ENCODE measurements around the gene BLTP1. TPM values are rescaled to one million over a fixed set of nuclear protein-coding genes. Genes with fewer than 3 reads are reported as not detected.

Gene BLTP1
- total RNA-seq, 1 experiment from 2014 or later: 25.4 TPM

DNA sequence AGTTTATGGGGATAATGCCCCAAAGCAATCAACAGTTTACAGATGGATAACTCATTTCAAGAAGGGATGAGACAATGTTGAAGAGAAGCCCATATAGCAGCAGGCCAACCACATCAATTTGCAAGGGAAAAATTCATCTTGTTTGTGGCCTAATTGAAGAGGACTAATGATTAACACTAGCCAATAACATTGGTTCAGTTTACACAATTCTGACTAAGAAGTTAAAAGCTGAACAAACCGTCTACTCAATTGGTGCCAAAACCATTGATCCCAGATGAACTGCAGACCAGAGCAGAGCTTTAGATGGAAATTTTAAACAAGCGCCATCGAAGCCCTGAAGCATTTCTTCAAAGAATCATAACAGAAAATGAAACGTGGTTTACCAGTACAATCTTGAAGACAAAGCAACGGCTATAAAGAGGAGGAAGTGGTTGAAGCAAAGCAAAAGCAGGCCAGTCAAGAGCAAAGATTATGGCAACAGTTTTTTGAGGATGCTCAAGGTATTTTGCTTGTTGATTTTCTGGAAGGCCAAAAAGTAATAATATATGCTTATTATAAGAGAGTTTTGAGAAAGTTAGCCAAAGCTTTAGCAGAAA is 20.5 kb upstream of the BLTP1 start:
- no peaks in the 10 kb centered on the region for H3K4me1 ChIP-seq (ENCODE audit: control insufficient read depth in 1 of 2, insufficient read depth in 2 of 2, low read length in 2 of 2)
- no peaks in the 10 kb centered on the region for H3K36me3 ChIP-seq (ENCODE audit: control insufficient read depth in 1 of 2, insufficient read depth in 2 of 2, low read length in 2 of 2)
- H3K27me3 ChIP-seq (ENCODE audit: insufficient read depth, low read length): no peaks in the 10 kb centered on the region
- H3K9me2 ChIP-seq (ENCODE audit: insufficient read depth): no peaks in the 10 kb centered on the region
- intact Hi-C loops (cut with micrococcal nuclease): no loop called here
- H3K4me2 ChIP-seq (ENCODE audit: low read length): no peak overlapping the region
- no peak overlapping the region for H3K9ac ChIP-seq (ENCODE audit: low read length)
- no peak for ATAC-seq
- H3K27ac ChIP-seq (ENCODE audit: low read depth, low read length): no peak overlapping the region
- POLR2A ChIA-PET: no interaction called here
- no TSS peak for BruUV-seq (replicated peaks)
- no peaks in the 10 kb centered on the region for H3K79me2 ChIP-seq (ENCODE audit: insufficient read depth, low read length)
- no peak for DNase-seq (ENCODE audit: low read depth, low spot score)
- no peak overlapping the region for H2AFZ ChIP-seq (ENCODE audit: low read depth, low read length, poor library complexity, severe bottlenecking)
- no peak for TF ChIP-seq TCF7L2 (IDR thresholded peaks at IDR 0.05; ENCODE audit: borderline replicate concordance, extremely low read depth, insufficient read depth, insufficient read length)
- TF ChIP-seq SP1 (IDR thresholded peaks at IDR 0.05; ENCODE audit: low read depth): no peak
- no peak for TF ChIP-seq CBX3 (IDR thresholded peaks at IDR 0.05; ENCODE audit: low read depth)
- TF ChIP-seq FOSL1 (IDR thresholded peaks at IDR 0.05; ENCODE audit: low read depth): no peak
- no peak for TF ChIP-seq POLR2AphosphoS5 (IDR thresholded peaks at IDR 0.05; ENCODE audit: low read depth, low read length)
- no peak for TF ChIP-seq ZNF274 (IDR thresholded peaks at IDR 0.05; ENCODE audit: low read depth, low read length)
- no peak for TF ChIP-seq EZH2phosphoT487 (IDR thresholded peaks at IDR 0.05; ENCODE audit: borderline replicate concordance)
- TF ChIP-seq EGR1 (IDR thresholded peaks at IDR 0.05; ENCODE audit: low read depth): no peak
- no peak for TF ChIP-seq EZH2 (IDR thresholded peaks at IDR 0.05)
- no peak for TF ChIP-seq CEBPB (IDR thresholded peaks at IDR 0.05; ENCODE audit: low read depth)
- TF ChIP-seq ELF1 (IDR thresholded peaks at IDR 0.05; ENCODE audit: borderline replicate concordance, low read depth): no peak
- TF ChIP-seq RAD21 (IDR thresholded peaks at IDR 0.05; ENCODE audit: low read depth): no peak
- no peak for TF ChIP-seq JUND (IDR thresholded peaks at IDR 0.05)
- TF ChIP-seq SIN3A (IDR thresholded peaks at IDR 0.05; ENCODE audit: low read depth): no peak
- no peak for TF ChIP-seq ZFX (IDR thresholded peaks at IDR 0.05)
- no peak for TF ChIP-seq YY1 (IDR thresholded peaks at IDR 0.05; ENCODE audit: extremely low read depth, insufficient replicate concordance, low read depth, low read length)
- no peak overlapping the region for H3K4me3 ChIP-seq (replicated peaks in 1 of 2; ENCODE audit: low read depth in 1 of 2, low read length in 2 of 2)
- RAD21 ChIA-PET (ENCODE audit: low non-redundant PET in 1 of 2, low total read pairs in 2 of 2, uncharacterized antibody in 2 of 2, unreplicated experiment in 2 of 2): no interaction called here
- CTCF ChIA-PET: no interaction called here
- H4K20me1 ChIP-seq (ENCODE audit: insufficient read depth): no peaks in the 10 kb centered on the region
- H3K9me3 ChIP-seq (ENCODE audit: control insufficient read depth in 1 of 2, insufficient read depth in 1 of 2, low read depth in 1 of 2, low read length in 2 of 2): no peaks in the 10 kb centered on the region

Measured in HCT116 (cell line).